Measurements from ENCODE around the gene SEMA5B.

GRCh38 chr3:122996038-122996580 lies 31.5 kb downstream of the SEMA5B start:
- no peak for TF ChIP-seq SIN3A (IDR thresholded peaks at IDR 0.05; ENCODE audit: borderline replicate concordance, insufficient read depth, low read length)
- TF ChIP-seq POLR2AphosphoS5 (IDR thresholded peaks at IDR 0.05; ENCODE audit: low read depth, low read length): no peak
- TF ChIP-seq FOXP2 (optimal IDR thresholded peaks at IDR 0.05; ENCODE audit: borderline replicate concordance, extremely low read depth, extremely low read length, insufficient read depth): no peak
- TF ChIP-seq TAF1 (IDR thresholded peaks at IDR 0.05; ENCODE audit: borderline replicate concordance, insufficient read depth, low read length): no peak

All from PFSK-1 (cell line).